NCI-H1417 treated with DMSO at 0.1 percent for 48 hours (cell line): ENCODE measurements around the gene FMNL2.

Source experiments
- DNase-seq: peaks from one replicate; lab custom pipeline; 2025; lab: John Stamatoyannopoulos, UW

The FMNL2 gene

GRCh38 chr2:152426801-152427200 is 91.8 kb downstream of the FMNL2 start:
- no peak for DNase-seq

GRCh38 chr2:152427902-152428301 is 92.9 kb downstream of the FMNL2 start:
- DNase-seq: no peak

- no peak for DNase-seq
Observed at GRCh38 chr2:152428800-152429582, 94.0 kb downstream of the FMNL2 start.

GRCh38 chr2:152430876-152431275 is 95.9 kb downstream of the FMNL2 start:
- DNase-seq: no peak

GRCh38 chr2:152431370-152432098 is 96.6 kb downstream of the FMNL2 start:
- no peak for DNase-seq

GRCh38 chr2:152432206-152432653 is 97.3 kb downstream of the FMNL2 start:
- no peak for DNase-seq

- no peak for DNase-seq
Observed at GRCh38 chr2:152432765-152433164, 97.8 kb downstream of the FMNL2 start.

- no peak for DNase-seq
Observed at GRCh38 chr2:152433289-152433688, 98.3 kb downstream of the FMNL2 start.

- DNase-seq: no peak
Observed at GRCh38 chr2:152433791-152434190, 98.8 kb downstream of the FMNL2 start.

- no peak for DNase-seq
Observed at GRCh38 chr2:152434395-152435182, 99.6 kb downstream of the FMNL2 start.

GRCh38 chr2:152436148-152436547 is 101.2 kb downstream of the FMNL2 start:
- no peak for DNase-seq

- DNase-seq: no peak
Observed at GRCh38 chr2:152437276-152438108, 102.5 kb downstream of the FMNL2 start.

- no peak for DNase-seq
Observed at GRCh38 chr2:152440049-152440448, 105.1 kb downstream of the FMNL2 start.

- no peak for DNase-seq
Observed at GRCh38 chr2:152440460-152440859, 105.5 kb downstream of the FMNL2 start.

- no peak for DNase-seq
Observed at GRCh38 chr2:152441961-152442360, 107.0 kb downstream of the FMNL2 start.

- no peak for DNase-seq
Observed at GRCh38 chr2:152443771-152444170, 108.8 kb downstream of the FMNL2 start.

GRCh38 chr2:152444448-152444847 is 109.5 kb downstream of the FMNL2 start:
- no peak for DNase-seq

- no peak for DNase-seq
Observed at GRCh38 chr2:152445375-152445774, 110.4 kb downstream of the FMNL2 start.

- no peak for DNase-seq
Observed at GRCh38 chr2:152445791-152446201, 110.8 kb downstream of the FMNL2 start.

GRCh38 chr2:152446213-152446612 is 111.2 kb downstream of the FMNL2 start:
- DNase-seq: no peak

GRCh38 chr2:152447897-152448296 is 112.9 kb downstream of the FMNL2 start:
- DNase-seq: no peak

GRCh38 chr2:152448606-152449005 is 113.6 kb downstream of the FMNL2 start:
- no peak for DNase-seq
